RWPE2 (cell line): Measurements from ENCODE around the gene ARNT2.
A peak's percentile ranks its signal among the peaks of the same experiment; 100 is the strongest.

Experiments
- ATAC-seq: fragments of 200-7000 bp; cut with Tn5 transposase; 3 replicates; pipeline ENCODE4 v1.9.1; 2021; ENCODE audit warnings: low read depth
- DNase-seq: peaks from one replicate; pipeline ENCODE4 v3.0.0-alpha.2; 2020; ENCODE audit warnings: low spot score
- H3K27ac ChIP-seq: fragments of 450-650 bp; 2 replicates; pipeline ENCODE4 v1.5.1; 2017; ENCODE audit warnings: mild to moderate bottlenecking; ENCODE audit not compliant: poor library complexity, severe bottlenecking
- H3K27me3 ChIP-seq: fragments of 250-450 bp; sonication (Bioruptor Pico); 2 replicates; pipeline ENCODE4 v1.5.1; 2021; ENCODE audit warnings: mild to moderate bottlenecking, moderate library complexity; ENCODE audit not compliant: insufficient read depth, poor library complexity, severe bottlenecking
- H3K36me3 ChIP-seq: fragments of 250-450 bp; sonication (Bioruptor Pico); 2 replicates; pipeline ENCODE4 v1.5.1; 2020; ENCODE audit warnings: low read depth, mild to moderate bottlenecking, moderate library complexity
- H3K4me1 ChIP-seq: fragments of 250-450 bp; sonication (Bioruptor Pico); 2 replicates; pipeline ENCODE4 v1.5.1; 2021; ENCODE audit warnings: mild to moderate bottlenecking, moderate library complexity; ENCODE audit not compliant: insufficient read depth, poor library complexity, severe bottlenecking
- H3K4me3 ChIP-seq: fragments of 250-450 bp; sonication (Bioruptor Pico); 2 replicates; pipeline ENCODE4 v1.5.1; 2021; ENCODE audit warnings: mild to moderate bottlenecking, moderate library complexity; ENCODE audit not compliant: severe bottlenecking
- H3K9me3 ChIP-seq: fragments of 250-450 bp; sonication (Bioruptor Pico); 2 replicates; pipeline ENCODE4 v1.5.1; 2021; ENCODE audit warnings: mild to moderate bottlenecking, moderate library complexity; ENCODE audit not compliant: severe bottlenecking
- TF ChIP-seq, protein P1 (sequence below): fragments of 450-650 bp; IDR thresholded peaks from one replicate; pipeline ENCODE4 v1.5.1; 2017; ENCODE audit warnings: mild to moderate bottlenecking, moderate library complexity; ENCODE audit not compliant: poor library complexity, severe bottlenecking

ARNT2 gene

DNA sequence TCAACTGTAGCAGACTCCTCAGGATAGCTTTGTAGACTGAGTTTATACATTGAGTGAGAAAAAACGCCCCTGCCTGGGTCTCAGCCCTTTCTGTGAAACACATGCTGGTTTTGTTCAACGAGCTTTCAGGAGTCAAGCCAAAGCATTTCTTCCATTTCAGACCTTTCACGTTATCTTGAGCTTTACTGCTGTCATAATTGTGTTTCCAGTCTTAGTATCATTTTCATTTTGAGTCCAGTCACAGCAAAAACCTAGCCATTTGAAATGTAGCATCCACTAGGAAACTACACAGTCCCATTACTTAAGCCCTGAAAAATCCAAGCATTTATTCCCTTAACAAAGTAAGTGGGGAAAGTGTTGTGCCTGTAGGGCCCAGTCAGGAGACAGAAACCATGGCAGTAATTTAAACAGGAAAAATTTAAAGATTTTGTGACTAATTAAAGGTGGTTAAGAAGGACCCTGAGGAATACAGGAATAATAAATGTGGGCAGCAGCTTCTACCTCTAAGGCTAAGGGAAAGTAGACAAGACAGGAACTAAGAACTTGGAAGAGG lies 180.9 kb downstream of the ARNT2 start:
- ATAC-seq (no peak), DNase-seq (no peak)
- no peaks in the 10 kb centered on the region for H3K27me3 ChIP-seq
- H3K36me3 ChIP-seq: no peaks in the 10 kb centered on the region
- TF ChIP-seq, protein P1, sequence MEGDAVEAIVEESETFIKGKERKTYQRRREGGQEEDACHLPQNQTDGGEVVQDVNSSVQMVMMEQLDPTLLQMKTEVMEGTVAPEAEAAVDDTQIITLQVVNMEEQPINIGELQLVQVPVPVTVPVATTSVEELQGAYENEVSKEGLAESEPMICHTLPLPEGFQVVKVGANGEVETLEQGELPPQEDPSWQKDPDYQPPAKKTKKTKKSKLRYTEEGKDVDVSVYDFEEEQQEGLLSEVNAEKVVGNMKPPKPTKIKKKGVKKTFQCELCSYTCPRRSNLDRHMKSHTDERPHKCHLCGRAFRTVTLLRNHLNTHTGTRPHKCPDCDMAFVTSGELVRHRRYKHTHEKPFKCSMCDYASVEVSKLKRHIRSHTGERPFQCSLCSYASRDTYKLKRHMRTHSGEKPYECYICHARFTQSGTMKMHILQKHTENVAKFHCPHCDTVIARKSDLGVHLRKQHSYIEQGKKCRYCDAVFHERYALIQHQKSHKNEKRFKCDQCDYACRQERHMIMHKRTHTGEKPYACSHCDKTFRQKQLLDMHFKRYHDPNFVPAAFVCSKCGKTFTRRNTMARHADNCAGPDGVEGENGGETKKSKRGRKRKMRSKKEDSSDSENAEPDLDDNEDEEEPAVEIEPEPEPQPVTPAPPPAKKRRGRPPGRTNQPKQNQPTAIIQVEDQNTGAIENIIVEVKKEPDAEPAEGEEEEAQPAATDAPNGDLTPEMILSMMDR: no peak
- H3K4me3 ChIP-seq: no peak overlapping the region
- peak overlapping the region; percentile 79 for H3K27ac ChIP-seq
- no peaks in the 10 kb centered on the region for H3K9me3 ChIP-seq
- H3K4me1 ChIP-seq: peaks cover 69% of the 10 kb centered on the region

DNA sequence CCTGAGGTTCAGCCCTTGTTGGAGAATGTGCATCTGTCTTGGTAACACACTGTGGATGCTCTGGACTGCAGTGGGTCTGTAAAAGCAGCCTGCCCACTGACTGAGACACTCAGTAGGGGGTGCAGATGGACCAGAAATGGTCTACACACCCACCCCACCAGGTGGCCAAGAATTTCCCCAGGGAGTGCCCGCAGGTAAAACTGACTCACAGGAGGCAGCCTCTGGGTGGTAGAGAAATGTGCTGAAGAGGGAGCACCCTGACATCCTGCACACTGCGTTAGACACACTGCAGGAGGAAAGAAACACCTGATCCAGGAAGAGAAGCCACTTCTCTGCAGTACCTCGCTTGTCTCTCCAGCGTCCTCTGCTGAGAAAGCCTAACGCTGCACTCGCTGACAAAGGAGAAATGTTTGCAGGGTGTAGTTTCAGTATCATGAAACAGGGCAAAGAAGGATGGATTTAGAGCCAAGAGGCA lies 181.4 kb downstream of the ARNT2 start:
- ATAC-seq (peak; percentile 74), DNase-seq (peak; percentile 88)
- Histone ChIP-seq H3K27me3 (no peaks in the 10 kb centered on the region), H3K27ac (peak overlapping the region; percentile 79), H3K4me3 (no peak overlapping the region), H3K36me3 (no peaks in the 10 kb centered on the region), H3K9me3 (no peaks in the 10 kb centered on the region), H3K4me1 (peaks cover 65% of the 10 kb centered on the region)
- TF ChIP-seq, protein P1: peak; percentile 92

DNA sequence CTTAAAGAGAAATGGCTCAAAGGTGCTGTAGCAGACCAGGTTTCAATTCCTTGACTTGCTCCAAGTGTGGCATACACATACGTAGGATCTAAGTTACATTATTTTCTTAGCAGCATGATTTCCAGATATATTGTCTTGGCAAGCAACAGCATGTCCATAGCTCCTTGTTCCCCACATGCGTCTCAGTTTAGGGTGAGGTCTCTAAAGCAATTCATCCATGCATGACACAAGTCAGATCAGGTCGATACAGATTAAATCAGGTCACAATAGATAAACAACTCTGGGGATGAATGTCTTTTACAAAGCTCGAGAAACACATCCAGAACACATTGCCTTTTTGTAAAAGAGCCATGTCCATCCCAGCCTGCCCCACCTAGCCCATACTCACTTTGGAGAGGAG lies 182.0 kb downstream of the ARNT2 start:
- H3K9me3 ChIP-seq: no peaks in the 10 kb centered on the region
- ATAC-seq (peak; percentile 20; the same call in 2 of the 3 replicates), DNase-seq (peak; percentile 15)
- no peaks in the 10 kb centered on the region for H3K36me3 ChIP-seq
- TF ChIP-seq, protein P1: no peak
- no peak overlapping the region for H3K4me3 ChIP-seq
- peak overlapping the region; percentile 79 for H3K27ac ChIP-seq
- peaks cover 59% of the 10 kb centered on the region for H3K4me1 ChIP-seq
- no peaks in the 10 kb centered on the region for H3K27me3 ChIP-seq

DNA sequence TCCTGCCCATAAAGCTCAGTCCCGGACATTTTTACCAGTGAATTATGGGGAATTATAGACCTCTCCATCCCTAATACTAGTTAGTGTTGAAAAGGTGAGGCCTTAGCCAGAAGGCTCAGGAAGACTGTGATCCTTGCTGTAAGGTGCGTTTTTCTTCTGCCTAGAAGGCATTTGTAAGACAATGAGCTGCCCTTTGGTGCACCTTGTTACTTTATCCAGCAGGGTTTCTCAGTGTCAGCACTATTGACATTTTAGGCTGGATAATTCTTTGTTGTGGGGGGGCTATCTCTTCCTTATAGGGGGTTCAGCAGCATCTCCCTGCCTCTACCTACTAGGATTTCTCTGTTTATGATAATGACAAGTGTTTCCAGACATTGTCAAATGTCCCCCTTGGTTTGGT lies 182.8 kb downstream of the ARNT2 start:
- H3K4me3 ChIP-seq: no peak overlapping the region
- peaks cover 50% of the 10 kb centered on the region for H3K4me1 ChIP-seq
- H3K36me3 ChIP-seq: no peaks in the 10 kb centered on the region
- DNase-seq: no peak
- TF ChIP-seq, protein P1: no peak
- peak overlapping the region; percentile 79 for H3K27ac ChIP-seq
- H3K27me3 ChIP-seq: no peaks in the 10 kb centered on the region
- ATAC-seq: no peak
- H3K9me3 ChIP-seq: no peaks in the 10 kb centered on the region

DNA sequence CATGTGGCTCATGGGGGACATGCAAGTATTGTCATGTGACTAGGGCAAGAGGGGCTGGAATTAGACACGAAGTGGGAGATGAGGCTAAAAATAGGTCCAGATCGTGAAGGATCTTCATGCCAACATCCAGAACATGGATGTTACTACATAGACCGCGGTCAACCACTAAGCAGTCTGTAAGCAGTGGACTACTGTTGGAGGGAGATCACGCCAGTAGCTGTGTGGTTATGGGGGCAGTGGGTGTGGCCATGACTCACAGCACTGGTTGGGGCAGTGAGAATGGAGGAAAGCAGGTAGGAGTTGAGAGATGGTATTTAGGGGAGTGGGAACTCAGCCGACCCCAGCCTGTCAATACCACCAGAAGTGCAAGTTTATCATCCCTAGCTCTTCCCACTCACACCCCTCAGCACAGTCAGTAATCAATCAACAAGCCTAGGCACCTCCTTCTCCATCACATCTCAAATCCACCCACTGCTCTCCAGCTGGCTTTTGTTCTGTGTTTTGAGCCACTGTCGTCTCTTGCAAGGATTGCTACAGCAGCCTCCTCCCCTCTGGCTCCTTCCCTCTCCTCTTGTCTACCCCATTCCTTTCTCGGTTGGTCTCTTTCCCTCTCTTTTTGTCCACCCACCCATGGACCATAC lies 183.8 kb downstream of the ARNT2 start:
- Histone ChIP-seq H3K9me3 (no peaks in the 10 kb centered on the region), H3K4me3 (no peak overlapping the region), H3K27me3 (no peaks in the 10 kb centered on the region), H3K4me1 (peaks cover 44% of the 10 kb centered on the region), H3K27ac (peak overlapping the region; percentile 79), H3K36me3 (no peaks in the 10 kb centered on the region)
- ATAC-seq (no peak), DNase-seq (peak; percentile 55)
- TF ChIP-seq, protein P1: no peak
